Ovary (tissue), 9 donors: Measurements from ENCODE around the gene COLQ. TPM values are rescaled to one million over a fixed set of nuclear protein-coding genes. Genes with fewer than 3 reads are reported as not detected.

Experiments
- DNase-seq, 5 donors: peaks; one replicate each; pipeline ENCODE4 v3.0.0-alpha.2; 2019 to 2020
- H3K27ac ChIP-seq, 2 donors: fragments of 200-600 bp; one replicate each; pipeline versions ENCODE4 v1.5.1 to v1.8.0; 2019 to 2022
- H3K27me3 ChIP-seq: fragments of 200-600 bp; one replicate; pipeline ENCODE4 v1.8.0; 2022
- H3K36me3 ChIP-seq: fragments of 200-600 bp; sonication (generic); one replicate; pipeline ENCODE4 v1.5.1; 2019
- H3K4me1 ChIP-seq: one replicate; pipeline ENCODE4 v1.8.1; 2013; ENCODE audit warnings: mild to moderate bottlenecking, moderate library complexity; ENCODE audit not compliant: insufficient read depth
- H3K4me3 ChIP-seq: fragments of 200-600 bp; sonication (generic); one replicate; pipeline ENCODE4 v1.5.1; 2017
- H3K9me3 ChIP-seq, 2 donors: fragments of 200-600 bp in 1 of 2; sonication (generic) in 1 of 2; one replicate each; pipeline versions ENCODE4 v1.5.1 to v1.8.1; 2013 to 2019; ENCODE audit warnings: mild to moderate bottlenecking in 1 of 2, moderate library complexity in 1 of 2
- EP300 ChIP-seq: sonication (generic); formaldehyde crosslinking; IDR thresholded peaks from one replicate; pipeline ENCODE4 v1.6.1; 2017; ENCODE audit warnings: antibody characterized with exemption
- POLR2A ChIP-seq: fragments of 450-650 bp; IDR thresholded peaks from one replicate; pipeline ENCODE4 v1.6.1; 2017; ENCODE audit warnings: antibody characterized with exemption, mild to moderate bottlenecking, moderate library complexity
- WGBS, 3 donors: extraction: QIAGEN DNeasy Blood & Tissue Kit in 1 of 3; methylation state at CpG; one replicate each; pipeline versions ENCODE4 v1.1.5 to v1.1.7; 2013 to 2017; 5-methylcytosine and 5-hydroxymethylcytosine counted together
- intact Hi-C, 4 donors: fragments of 100-400 bp; cut with DNase I; formaldehyde crosslinking; loops; one replicate each; pipeline versions ENCODE4 v1.11.0 to v1.15.1; 2022 to 2023
- polyA plus RNA-seq, 2 donors: library from polyadenylated mRNA; stranded (reverse); fragments of 200-250 nt in 1 of 2; fragments of 350-450 nt in 1 of 2; fragmentation: Illumina TruSeq in 1 of 2; extraction: RNeasy Lipid Tissue Mini Kit (QIAGEN cat#74804) in 1 of 2; gene quantifications; one replicate each; pipeline ENCODE4 v1.2.3, GENCODE V29; 2013 to 2014
- total RNA-seq, 7 donors: library from RNA; depleted of rRNA in 2 of 7; stranded (reverse); fragments of >200 nt in 2 of 7; fragmentation: NEBNext Ultra II Directional in 3 of 7; extraction: Animal tissue kit (Norgen Biotek cat#: 25700) in 3 of 7; gene quantifications; one replicate each; pipeline versions ENCODE4 v1.1.0 to v1.2.4, GENCODE V29; 2016 to 2023
- TF ChIP-seq, protein P1 (sequence below), 3 donors: fragments of 450-650 bp in 2 of 3; fragments of 200-600 bp in 1 of 3; IDR thresholded peaks; one replicate each; pipeline versions ENCODE4 v1.5.1 to v1.8.0; 2016 to 2022; ENCODE audit warnings: antibody characterized with exemption in 3 of 3, mild to moderate bottlenecking in 1 of 3
- donor health status: DM: no; HTN: no; CAD: no; lungs with moderate emphysema.
- donor health status: DM: no; HTN: no; CAD: no.
- donor health status: Bipolar disorder and iron deficiency.
- donor health status: DM: yes; HTN: yes; CAD: no.
- donor health status: DM: no; HTN: no; CAD: no.
- donor health status: DM: yes; HTN: yes; CAD: no.

Gene COLQ
- total and polyA plus RNA-seq, 9 donors, result 1.9 to 6.1 (median 3.1) TPM

DNA sequence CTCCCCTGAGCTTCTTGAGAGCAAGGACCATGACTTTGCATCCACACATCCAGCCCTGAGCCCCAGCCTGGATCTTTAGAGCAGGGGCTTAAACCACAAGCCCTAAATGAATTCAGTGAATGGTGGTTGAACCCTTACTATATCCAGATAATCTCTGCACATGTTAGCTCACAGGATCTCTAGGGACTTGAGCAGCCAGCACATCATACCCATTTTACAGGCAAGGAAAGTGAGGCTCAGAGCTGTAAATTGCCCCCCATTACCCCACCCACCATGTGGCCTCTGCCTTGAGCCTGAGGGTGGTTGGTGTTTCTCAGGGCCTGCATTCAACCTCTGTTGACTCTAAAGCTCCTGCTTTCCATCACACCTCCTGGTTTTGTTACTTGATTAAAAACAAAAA lies 66.5 kb downstream of the COLQ start:
- no peaks in the 10 kb centered on the region for H3K4me1 ChIP-seq
- no peak overlapping the region for H3K4me3 ChIP-seq
- DNase-seq, result no peak
- intact Hi-C loops, result no loop called here
- H3K36me3 ChIP-seq, result no peaks in the 10 kb centered on the region
- no peak for TF ChIP-seq EP300
- TF ChIP-seq, protein P1, sequence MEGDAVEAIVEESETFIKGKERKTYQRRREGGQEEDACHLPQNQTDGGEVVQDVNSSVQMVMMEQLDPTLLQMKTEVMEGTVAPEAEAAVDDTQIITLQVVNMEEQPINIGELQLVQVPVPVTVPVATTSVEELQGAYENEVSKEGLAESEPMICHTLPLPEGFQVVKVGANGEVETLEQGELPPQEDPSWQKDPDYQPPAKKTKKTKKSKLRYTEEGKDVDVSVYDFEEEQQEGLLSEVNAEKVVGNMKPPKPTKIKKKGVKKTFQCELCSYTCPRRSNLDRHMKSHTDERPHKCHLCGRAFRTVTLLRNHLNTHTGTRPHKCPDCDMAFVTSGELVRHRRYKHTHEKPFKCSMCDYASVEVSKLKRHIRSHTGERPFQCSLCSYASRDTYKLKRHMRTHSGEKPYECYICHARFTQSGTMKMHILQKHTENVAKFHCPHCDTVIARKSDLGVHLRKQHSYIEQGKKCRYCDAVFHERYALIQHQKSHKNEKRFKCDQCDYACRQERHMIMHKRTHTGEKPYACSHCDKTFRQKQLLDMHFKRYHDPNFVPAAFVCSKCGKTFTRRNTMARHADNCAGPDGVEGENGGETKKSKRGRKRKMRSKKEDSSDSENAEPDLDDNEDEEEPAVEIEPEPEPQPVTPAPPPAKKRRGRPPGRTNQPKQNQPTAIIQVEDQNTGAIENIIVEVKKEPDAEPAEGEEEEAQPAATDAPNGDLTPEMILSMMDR (IDR thresholded peaks at IDR 0.05), result no peak
- TF ChIP-seq POLR2A, result no peak
- no peaks in the 10 kb centered on the region for H3K9me3 ChIP-seq
- H3K27ac ChIP-seq, result no peak overlapping the region
- no peaks in the 10 kb centered on the region for H3K27me3 ChIP-seq

DNA sequence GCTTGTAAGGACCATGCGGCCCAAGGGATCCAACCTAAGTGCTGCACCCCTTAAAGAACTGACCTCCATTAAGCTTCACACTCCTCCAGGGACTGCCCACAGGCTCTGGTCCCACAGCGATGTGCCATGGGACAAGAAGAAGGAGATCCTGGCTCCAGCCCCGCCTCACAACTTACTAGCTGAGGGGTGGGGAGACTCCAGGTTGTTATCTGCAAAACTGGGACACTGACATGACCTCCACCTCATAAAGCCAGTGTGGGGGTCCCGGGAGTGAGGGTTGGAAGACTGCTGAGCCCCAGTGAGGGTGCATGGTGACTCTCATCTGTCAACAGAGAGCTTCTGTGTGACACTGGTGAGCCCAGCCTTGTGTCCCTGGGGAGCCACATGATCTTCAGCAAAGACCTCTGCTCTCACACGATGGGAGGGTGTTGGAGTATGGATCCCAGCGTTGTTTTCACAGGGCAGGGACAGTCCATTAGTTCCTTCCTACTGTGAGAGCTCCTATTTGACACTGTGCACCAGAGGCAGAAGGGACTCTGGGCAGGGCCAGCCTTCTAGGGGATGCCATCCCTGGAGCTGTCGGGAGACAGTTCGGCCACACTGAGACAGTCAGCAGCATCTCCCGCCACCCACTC lies 67.4 kb downstream of the COLQ start:
- Histone ChIP-seq H3K27me3 (no peaks in the 10 kb centered on the region), H3K27ac (no peak overlapping the region), H3K4me3 (no peak overlapping the region), H3K36me3 (no peaks in the 10 kb centered on the region), H3K9me3 (no peaks in the 10 kb centered on the region), H3K4me1 (no peaks in the 10 kb centered on the region)
- intact Hi-C loops, result no loop called here
- no peak for TF ChIP-seq POLR2A
- TF ChIP-seq, protein P1 (IDR thresholded peaks at IDR 0.05), result no peak
- TF ChIP-seq EP300, result no peak
- 74 to 78% (median 77%) methylated on average over 9 of the region's 9 CpGs for WGBS, 3 donors
- no peak for DNase-seq

DNA sequence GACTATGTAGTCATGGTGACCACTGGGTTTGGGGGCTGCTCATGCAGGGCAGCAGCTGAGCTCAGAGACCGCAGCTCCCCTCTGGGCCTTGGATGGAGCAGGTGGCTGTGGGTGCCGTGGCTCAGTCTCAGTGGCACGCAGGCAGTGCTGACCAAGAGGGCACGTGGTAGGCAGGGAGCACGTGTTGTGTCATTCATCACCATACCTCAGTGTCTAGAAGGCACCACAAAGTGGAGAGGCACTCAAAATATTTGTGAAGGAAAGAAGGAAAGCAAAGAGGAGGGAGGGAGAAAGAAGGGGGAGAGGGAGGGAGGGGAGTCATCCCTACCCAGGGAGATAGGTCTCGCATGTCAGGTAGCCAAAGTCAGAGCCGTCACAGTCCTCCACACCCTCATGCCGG lies 68.0 kb downstream of the COLQ start:
- Histone ChIP-seq H3K4me1 (no peaks in the 10 kb centered on the region), H3K4me3 (no peak overlapping the region), H3K27me3 (no peaks in the 10 kb centered on the region), H3K9me3 (no peaks in the 10 kb centered on the region), H3K36me3 (no peaks in the 10 kb centered on the region), H3K27ac (no peak overlapping the region)
- intact Hi-C loops, result no loop called here
- no peak for DNase-seq
- 86 to 94% (median 91%) methylated on average over 8 of the region's 8 CpGs for WGBS, 3 donors
- TF ChIP-seq, protein P1 (IDR thresholded peaks at IDR 0.05), result no peak
- TF ChIP-seq EP300, result no peak
- no peak for TF ChIP-seq POLR2A

DNA sequence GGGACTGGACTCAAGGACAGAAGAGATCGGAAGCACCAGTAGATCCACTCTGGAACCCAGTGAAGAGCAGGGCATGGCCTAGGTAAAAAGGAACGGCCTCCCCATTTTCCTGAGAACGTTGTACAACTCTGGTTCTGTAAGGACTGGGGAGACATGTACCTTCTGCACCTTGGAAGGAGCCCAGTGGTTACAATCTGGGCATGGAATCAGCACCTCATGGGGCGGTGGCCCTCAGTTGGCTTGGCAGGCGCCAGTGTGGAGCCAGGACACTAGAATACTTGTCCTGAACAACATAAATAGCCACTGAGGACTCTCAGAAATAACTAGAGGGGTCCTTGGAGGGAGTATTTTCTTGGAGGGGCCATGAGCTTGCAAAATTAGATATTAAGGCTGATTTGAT lies 68.5 kb downstream of the COLQ start:
- TF ChIP-seq, protein P1 (IDR thresholded peaks at IDR 0.05), result no peak
- TF ChIP-seq EP300, result no peak
- no peak for TF ChIP-seq POLR2A
- WGBS, 3 donors, result 92 to 97% (median 93%) methylated on average over 5 of the region's 5 CpGs
- no peaks in the 10 kb centered on the region for H3K9me3 ChIP-seq
- DNase-seq, result no peak
- no peak overlapping the region for H3K27ac ChIP-seq
- intact Hi-C loops, result no loop called here
- no peak overlapping the region for H3K4me3 ChIP-seq
- no peaks in the 10 kb centered on the region for H3K4me1 ChIP-seq
- H3K36me3 ChIP-seq, result no peaks in the 10 kb centered on the region
- H3K27me3 ChIP-seq, result no peaks in the 10 kb centered on the region
